ENCODE data around the gene IQCH. TPM values are rescaled to one million over a fixed set of nuclear protein-coding genes. Genes with fewer than 3 reads are reported as not detected.

Gene IQCH
- polyA plus RNA-seq, 1 of the 3 experiments (the other 2 are of a cell fraction): 0.81 TPM

GRCh38 chr15:67508407-67508806, 253.8 kb downstream of the IQCH start:
- Histone ChIP-seq H3K4me3 (ENCODE audit: low read depth in 2 of 2, low read length in 1 of 2) (no peak overlapping the region), H3K4me2 (no peak overlapping the region), H3K27me3 (ENCODE audit: insufficient read depth) (no peaks in the 10 kb centered on the region), H3K79me2 (ENCODE audit: insufficient read depth) (no peaks in the 10 kb centered on the region), H3F3A (replicated peaks; ENCODE audit: insufficient read depth) (peaks cover 18% of the 10 kb centered on the region), H3K4me1 (ENCODE audit: control insufficient read depth in 1 of 2, insufficient read depth in 2 of 2, low read depth in 1 of 2, low read length in 1 of 2) (peaks cover 0 to 15% of the 10 kb centered on the region in 2 experiments; a peak in 1 of 4 replicates), H3K9me2 (no peaks in the 10 kb centered on the region), H3K36me3 (replicated peaks in 1 of 2; ENCODE audit: control insufficient read depth in 1 of 2, insufficient read depth in 2 of 2, low read length in 1 of 2) (peaks cover 0 to 5% of the 10 kb centered on the region in 2 experiments), H2AFZ (ENCODE audit: low read depth) (no peak overlapping the region), H3K9ac (no peak overlapping the region), H4K20me1 (ENCODE audit: insufficient read depth) (no peaks in the 10 kb centered on the region), H3K27ac (ENCODE audit: low read depth in 2 of 2, low read length in 1 of 2) (no peak overlapping the region), H3K9me3 (no peaks in the 10 kb centered on the region)
- no peak for DNase-seq
- WGBS (ENCODE audit: low lambda C conversion rate): 92% methylated on average over 3 of the region's 3 CpGs
- CTCF ChIA-PET: interaction anchor here (0.8 to 1.2 kb wide), 2 partner anchors 128 to 324 kb away, joined by 3 to 4 read pairs; no protein-coding TSS in a partner anchor
- TF ChIP-seq NFIC (IDR thresholded peaks at IDR 0.05; ENCODE audit: borderline replicate concordance): no peak
- no peak for TF ChIP-seq PBX3 (IDR thresholded peaks at IDR 0.05)
- TF ChIP-seq USF2 (IDR thresholded peaks at IDR 0.05; ENCODE audit: borderline replicate concordance, low read depth, low read length): no peak
- TF ChIP-seq IRF3 (IDR thresholded peaks at IDR 0.05; ENCODE audit: low read depth, low read length): no peak
- no peak for TF ChIP-seq FOSL2 (IDR thresholded peaks at IDR 0.05; ENCODE audit: borderline replicate concordance, low read depth)
- TF ChIP-seq SIN3A (IDR thresholded peaks at IDR 0.05; ENCODE audit: borderline replicate concordance, low read depth, low read length): no peak
- no peak for TF ChIP-seq GABPA (IDR thresholded peaks at IDR 0.05; ENCODE audit: low read depth)
- TF ChIP-seq NRF1 (IDR thresholded peaks at IDR 0.05; ENCODE audit: low read depth, low read length): no peak
- TF ChIP-seq CTCF (IDR thresholded peaks at IDR 0.05): no peak
- no peak for TF ChIP-seq POLR2AphosphoS5 (IDR thresholded peaks at IDR 0.05; ENCODE audit: low read depth, low read length)
- no peak for TF ChIP-seq CHD2 (IDR thresholded peaks at IDR 0.05; ENCODE audit: low read length, partially characterized antibody)
- POLR2A ChIA-PET: no interaction called here

- Histone ChIP-seq H3K4me3 (ENCODE audit: low read depth in 2 of 2, low read length in 1 of 2) (no peak overlapping the region), H3K27ac (ENCODE audit: low read depth in 2 of 2, low read length in 1 of 2) (no peak overlapping the region), H3K4me2 (no peak overlapping the region), H3F3A (replicated peaks; ENCODE audit: insufficient read depth) (peaks cover 14% of the 10 kb centered on the region), H3K9me2 (no peaks in the 10 kb centered on the region), H3K9ac (no peak overlapping the region), H4K20me1 (ENCODE audit: insufficient read depth) (no peaks in the 10 kb centered on the region), H3K27me3 (ENCODE audit: insufficient read depth) (no peaks in the 10 kb centered on the region), H3K36me3 (replicated peaks in 1 of 2; ENCODE audit: control insufficient read depth in 1 of 2, insufficient read depth in 2 of 2, low read length in 1 of 2) (peaks cover 0 to 9% of the 10 kb centered on the region in 2 experiments), H3K79me2 (ENCODE audit: insufficient read depth) (no peaks in the 10 kb centered on the region), H2AFZ (ENCODE audit: low read depth) (no peak overlapping the region), H3K9me3 (no peaks in the 10 kb centered on the region), H3K4me1 (ENCODE audit: control insufficient read depth in 1 of 2, insufficient read depth in 2 of 2, low read depth in 1 of 2, low read length in 1 of 2) (peaks cover 0 to 12% of the 10 kb centered on the region in 2 experiments; a peak in 1 of 4 replicates)
- WGBS (ENCODE audit: low lambda C conversion rate): 94% methylated on average over 4 of the region's 4 CpGs
- ChIA-PET POLR2A (no interaction called here), CTCF (no interaction called here)
- DNase-seq: no peak
- TF ChIP-seq CTCF (IDR thresholded peaks at IDR 0.05) (no peak), FOXJ3 (CRISPR knock-in tag; IDR thresholded peaks at IDR 0.05) (no peak), MAX (IDR thresholded peaks at IDR 0.05; ENCODE audit: low read depth) (no peak), NFIC (IDR thresholded peaks at IDR 0.05; ENCODE audit: borderline replicate concordance) (no peak), MXI1 (IDR thresholded peaks at IDR 0.05; ENCODE audit: low read depth, low read length) (no peak), TCF12 (IDR thresholded peaks at IDR 0.05) (no peak), RCOR1 (IDR thresholded peaks at IDR 0.05; ENCODE audit: low read length) (no peak)
Measured at GRCh38 chr15:67509918-67510317, 255.3 kb downstream of the IQCH start.
